Umbilical cord (tissue), 1 donor: Measurements from ENCODE around the gene OR5B2. TPM values are rescaled to one million over a fixed set of nuclear protein-coding genes. Genes with fewer than 3 reads are reported as not detected.

Source experiments
- total RNA-seq: library from RNA; depleted of rRNA; stranded (reverse); fragments of >200 nt; gene quantifications from one replicate; pipeline ENCODE4 v1.2.3, GENCODE V29; 2014; ENCODE audit warnings: low replicate concordance; ENCODE audit not compliant: insufficient read depth

The OR5B2 gene
- total RNA-seq, 1 donor from 2014 or later: 3.9 TPM

Other genes starting within 250 kb of the OR5B2 start
- gene OR9Q2, start 239.1 kb downstream of the OR5B2 start, total RNA-seq: 0.96 TPM
- gene OR1S2, start 224.0 kb downstream of the OR5B2 start, total RNA-seq: not detected
- not detected for gene OR1S1, start 215.4 kb downstream of the OR5B2 start, total RNA-seq
- 0.72 TPM for gene OR10Q1, start 199.2 kb downstream of the OR5B2 start, total RNA-seq
- not detected for gene OR10W1, start 159.9 kb downstream of the OR5B2 start, total RNA-seq
- 1.4 TPM for gene OR5B17, start 69.1 kb downstream of the OR5B2 start, total RNA-seq
- not detected for gene OR5B3, start 21.2 kb downstream of the OR5B2 start, total RNA-seq
- 1.4 TPM for gene OR5B12, start 14.1 kb upstream of the OR5B2 start, total RNA-seq
- gene OR5B21, start 80.0 kb upstream of the OR5B2 start, total RNA-seq: not detected
- gene LPXN, start 147.7 kb upstream of the OR5B2 start, total RNA-seq: 5.3 TPM
- 36.8 TPM for gene ZFP91, start 150.9 kb upstream of the OR5B2 start, total RNA-seq
- 4.3 TPM for gene CNTF, start 194.5 kb upstream of the OR5B2 start, total RNA-seq